ENCODE results near the gene GTF2F2. TPM values are rescaled to one million over a fixed set of nuclear protein-coding genes. Genes with fewer than 3 reads are reported as not detected.

The GTF2F2 gene
- total RNA-seq, 1 donor from 2014 or later, result 18.9 TPM

DNA sequence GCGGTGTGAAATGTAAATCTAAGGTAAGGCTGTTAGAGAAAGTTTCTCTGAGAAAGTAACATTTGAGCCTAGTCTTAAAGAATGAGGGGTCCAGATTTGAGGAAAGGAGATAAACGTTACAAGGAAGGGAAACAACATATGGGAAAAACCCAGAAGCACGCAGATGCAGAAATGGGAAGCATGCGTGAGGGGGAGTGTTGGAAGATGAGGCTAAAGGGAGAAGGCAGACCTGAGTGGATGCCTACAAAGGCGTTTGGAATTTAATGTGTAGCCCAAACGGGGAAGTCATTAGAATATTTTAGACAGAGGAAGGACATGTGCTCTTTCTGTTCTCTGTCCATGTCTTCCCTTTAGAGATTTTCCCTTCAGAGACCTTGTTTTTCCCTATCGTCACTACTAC is 159.7 kb downstream of the GTF2F2 start:
- no peak overlapping the region for H3K4me3 ChIP-seq
- no peak overlapping the region for H3K27ac ChIP-seq

DNA sequence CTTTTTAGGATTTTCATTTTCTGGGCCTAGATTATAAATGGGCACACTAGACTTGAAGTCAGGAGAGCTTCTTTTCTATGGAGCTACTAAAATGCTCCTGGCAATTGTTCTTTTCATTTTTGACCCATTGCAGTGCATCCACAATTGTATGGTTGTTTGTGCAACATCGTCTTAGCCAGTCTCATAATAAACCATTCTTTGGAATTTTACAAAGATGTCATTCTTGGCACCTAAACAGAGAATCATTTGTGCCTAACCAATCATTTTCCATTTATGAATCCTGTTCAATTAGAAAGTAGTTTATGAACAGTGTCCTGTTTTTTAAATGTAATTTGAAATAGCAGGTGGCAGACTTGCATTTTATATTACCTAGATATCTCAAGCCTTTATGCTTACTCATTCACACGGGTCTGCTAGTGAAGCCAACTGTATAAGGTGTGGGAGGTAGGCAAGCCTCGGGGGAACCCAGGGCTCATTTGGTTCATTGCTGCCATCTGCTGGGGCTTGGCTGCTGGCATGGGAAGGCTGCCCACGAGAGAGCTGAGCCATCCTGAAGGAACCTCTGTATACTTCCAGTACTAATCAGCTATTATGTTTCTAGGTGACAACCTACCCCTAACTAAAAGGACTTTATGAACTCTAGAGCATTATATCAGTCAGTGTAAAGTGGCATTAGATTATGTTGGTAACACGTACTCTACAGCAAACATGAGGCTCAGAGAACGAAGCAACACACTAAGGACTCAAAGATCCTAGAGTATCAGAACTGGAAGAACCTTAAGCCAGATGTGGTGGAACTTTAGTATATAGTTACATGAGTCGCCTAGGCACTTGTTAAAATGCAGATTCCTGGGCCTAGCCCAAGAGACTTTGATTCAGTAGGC is 160.7 kb downstream of the GTF2F2 start:
- Histone ChIP-seq H3K9me3 (no peaks in the 10 kb centered on the region), H3K36me3 (peaks cover 0 to 9% of the 10 kb centered on the region in 2 donors), H3K4me1 (peaks cover 7% of the 10 kb centered on the region), H3K27me3 (no peaks in the 10 kb centered on the region), H3K4me3 (no peak overlapping the region), H3K27ac (no peak overlapping the region)
- intact Hi-C loops (cut with DNase I), result no loop called here
- TF ChIP-seq POLR2A (IDR thresholded peaks at IDR 0.05) (no peak), POLR2AphosphoS5 (IDR thresholded peaks at IDR 0.05; ENCODE audit: insufficient read depth in 1 of 2, low read depth in 1 of 2) (peak in 1 of 2 donors; percentile 35)
- TF ChIP-seq, protein P1, sequence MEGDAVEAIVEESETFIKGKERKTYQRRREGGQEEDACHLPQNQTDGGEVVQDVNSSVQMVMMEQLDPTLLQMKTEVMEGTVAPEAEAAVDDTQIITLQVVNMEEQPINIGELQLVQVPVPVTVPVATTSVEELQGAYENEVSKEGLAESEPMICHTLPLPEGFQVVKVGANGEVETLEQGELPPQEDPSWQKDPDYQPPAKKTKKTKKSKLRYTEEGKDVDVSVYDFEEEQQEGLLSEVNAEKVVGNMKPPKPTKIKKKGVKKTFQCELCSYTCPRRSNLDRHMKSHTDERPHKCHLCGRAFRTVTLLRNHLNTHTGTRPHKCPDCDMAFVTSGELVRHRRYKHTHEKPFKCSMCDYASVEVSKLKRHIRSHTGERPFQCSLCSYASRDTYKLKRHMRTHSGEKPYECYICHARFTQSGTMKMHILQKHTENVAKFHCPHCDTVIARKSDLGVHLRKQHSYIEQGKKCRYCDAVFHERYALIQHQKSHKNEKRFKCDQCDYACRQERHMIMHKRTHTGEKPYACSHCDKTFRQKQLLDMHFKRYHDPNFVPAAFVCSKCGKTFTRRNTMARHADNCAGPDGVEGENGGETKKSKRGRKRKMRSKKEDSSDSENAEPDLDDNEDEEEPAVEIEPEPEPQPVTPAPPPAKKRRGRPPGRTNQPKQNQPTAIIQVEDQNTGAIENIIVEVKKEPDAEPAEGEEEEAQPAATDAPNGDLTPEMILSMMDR (IDR thresholded peaks at IDR 0.05), result peak in 2 of 3 experiments; percentile 44 to 56
- DNase-seq (ENCODE audit: extremely low spot score in 2 of 2), result no peak

More for the DNA sequence above, 159.7 kb downstream of the GTF2F2 start:
- intact Hi-C loops (cut with DNase I), result no loop called here
- Histone ChIP-seq H3K36me3 (peaks cover 0 to 3% of the 10 kb centered on the region in 2 donors), H3K4me1 (peaks cover 7% of the 10 kb centered on the region), H3K27me3 (no peaks in the 10 kb centered on the region), H3K9me3 (no peaks in the 10 kb centered on the region)
- DNase-seq (ENCODE audit: extremely low spot score in 2 of 2), result no peak
- TF ChIP-seq, protein P1 (IDR thresholded peaks at IDR 0.05), result no peak
- TF ChIP-seq POLR2AphosphoS5 (IDR thresholded peaks at IDR 0.05; ENCODE audit: insufficient read depth in 1 of 2, low read depth in 1 of 2) (no peak), POLR2A (IDR thresholded peaks at IDR 0.05) (no peak)

DNA sequence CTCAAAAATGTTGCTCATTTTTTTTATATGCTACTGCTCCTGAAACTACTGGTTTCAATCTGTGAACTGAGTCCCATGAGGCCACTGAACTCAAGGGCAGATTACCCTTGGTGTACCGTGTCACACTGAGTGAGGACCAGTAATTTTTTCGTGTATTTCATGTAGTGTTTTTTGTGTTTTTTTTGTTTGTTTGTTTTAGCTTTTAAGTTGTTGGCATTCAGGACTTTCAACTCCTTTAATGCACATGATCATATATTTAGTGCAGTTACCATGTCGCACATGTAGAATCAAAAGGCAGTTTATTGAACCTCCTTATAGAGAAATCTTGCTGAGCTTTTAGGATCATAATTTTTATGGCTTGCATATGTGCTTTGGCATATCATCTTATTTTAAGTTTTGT is 162.7 kb downstream of the GTF2F2 start:
- no peak overlapping the region for H3K27ac ChIP-seq
- intact Hi-C loops (cut with DNase I), result no loop called here
- no peaks in the 10 kb centered on the region for H3K9me3 ChIP-seq
- TF ChIP-seq POLR2AphosphoS5 (IDR thresholded peaks at IDR 0.05; ENCODE audit: insufficient read depth in 1 of 2, low read depth in 1 of 2), result no peak
- no peak for TF ChIP-seq POLR2A (IDR thresholded peaks at IDR 0.05)
- TF ChIP-seq, protein P1 (IDR thresholded peaks at IDR 0.05), result no peak
- H3K36me3 ChIP-seq, result peaks cover 0 to 12% of the 10 kb centered on the region in 2 donors
- no peaks in the 10 kb centered on the region for H3K27me3 ChIP-seq
- H3K4me3 ChIP-seq, result no peak overlapping the region
- H3K4me1 ChIP-seq, result peaks cover 7% of the 10 kb centered on the region
- no peak for DNase-seq (ENCODE audit: extremely low spot score in 2 of 2)

DNA sequence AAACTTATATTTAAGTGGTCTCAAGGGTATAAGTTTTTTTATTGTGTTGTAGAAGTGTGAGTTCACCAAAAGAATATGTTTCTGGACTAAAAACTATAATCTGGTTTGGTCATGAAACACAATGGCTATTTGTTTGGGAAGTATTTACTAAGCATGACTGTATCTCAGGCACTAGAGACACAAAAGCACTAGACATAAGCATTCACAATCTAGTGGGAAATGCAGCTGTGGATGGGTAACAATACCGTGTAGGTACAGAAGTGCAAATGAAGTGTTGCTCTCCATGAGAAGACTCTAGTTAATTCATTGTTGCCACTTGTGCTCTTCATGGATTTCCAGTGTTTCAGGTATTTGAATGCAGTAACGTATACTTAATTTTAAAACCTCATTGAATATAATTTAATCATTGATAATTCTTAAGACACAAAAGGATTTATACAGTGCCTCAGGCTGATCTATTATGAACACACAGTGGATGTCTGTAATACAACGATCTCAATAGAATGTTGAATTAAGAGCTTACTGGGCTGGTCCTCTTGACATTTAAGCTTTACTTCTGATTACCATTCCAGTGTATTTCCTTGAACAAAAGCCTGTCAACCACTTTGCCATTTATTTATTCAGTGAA is 169.7 kb downstream of the GTF2F2 start:
- H3K27me3 ChIP-seq, result no peaks in the 10 kb centered on the region
- H3K4me1 ChIP-seq, result no peaks in the 10 kb centered on the region
- no peak for DNase-seq (ENCODE audit: extremely low spot score in 2 of 2)
- peaks cover 0 to 9% of the 10 kb centered on the region in 2 donors for H3K36me3 ChIP-seq
- no peak overlapping the region for H3K4me3 ChIP-seq
- H3K9me3 ChIP-seq, result no peaks in the 10 kb centered on the region
- TF ChIP-seq POLR2A (IDR thresholded peaks at IDR 0.05), result no peak
- intact Hi-C loops (cut with DNase I), result no loop called here
- H3K27ac ChIP-seq, result no peak overlapping the region

GRCh38 chr13:45292176-45292575 is 171.9 kb downstream of the GTF2F2 start:
- intact Hi-C loops (cut with DNase I), result no loop called here
- Histone ChIP-seq H3K4me1 (no peaks in the 10 kb centered on the region), H3K9me3 (no peaks in the 10 kb centered on the region), H3K27ac (no peak overlapping the region), H3K4me3 (no peak overlapping the region), H3K36me3 (no peaks in the 10 kb centered on the region), H3K27me3 (no peaks in the 10 kb centered on the region)
- no peak for TF ChIP-seq POLR2AphosphoS5 (IDR thresholded peaks at IDR 0.05; ENCODE audit: insufficient read depth in 1 of 2, low read depth in 1 of 2)
- no peak for TF ChIP-seq POLR2A (IDR thresholded peaks at IDR 0.05)
- TF ChIP-seq, protein P1 (IDR thresholded peaks at IDR 0.05), result no peak
- DNase-seq (ENCODE audit: extremely low spot score in 2 of 2), result no peak
